HepG2 (cell line): ENCODE measurements around the gene UGT1A8. TPM values are rescaled to one million over a fixed set of nuclear protein-coding genes. Genes with fewer than 3 reads are reported as not detected.

Source experiments
- ATAC-seq: fragments of 200-7000 bp; cut with Tn5 transposase; 3 replicates; pipeline ENCODE4 v1.9.1; 2020; ENCODE audit warnings: mild to moderate bottlenecking, moderate library complexity
- BruUV-seq: library from RNA; stranded (reverse); fragments of 400-500 nt; replicated peaks from 2 replicates; lab custom pipeline; 2021; lab: Mats Ljungman, UMichigan
- CTCF ChIA-PET: fragments of 300-600 bp; formaldehyde crosslinking; extraction: SDS; loops from one replicate; lab custom pipeline; 2021; ENCODE audit warnings: low total read pairs, inconsistent platforms, low intra/inter-chr PET ratio; lab: Yijun Ruan, JAX
- POLR2A ChIA-PET: fragments of 350-600 bp; sonication (Branson Sonifier 250); formaldehyde crosslinking; loops from one replicate; lab custom pipeline; 2020; ENCODE audit warnings: antibody characterized with exemption, inconsistent platforms; lab: Yijun Ruan, JAX
- DNase-seq: peaks from one replicate; pipeline ENCODE4 v3.0.0-alpha.2; 2015; ENCODE audit warnings: low spot score
- FAIRE-seq: peaks from 3 replicates; lab custom pipeline; 2011; peaks lifted over from hg19 to GRCh38; lab: Jason Lieb, UNC
- H2AFZ ChIP-seq: one replicate; pipeline ENCODE4 v1.6.1; 2011; ENCODE audit warnings: low read length, inconsistent platforms
- H3K27ac ChIP-seq: fragments of 300-600 bp; 3 replicates; pipeline ENCODE4 v1.8.0; 2011; ENCODE audit warnings: mixed run types, mild to moderate bottlenecking, mixed read lengths, low read length, inconsistent platforms; ENCODE audit not compliant: insufficient read depth; ENCODE audit errors: extremely low read length
- H3K27me3 ChIP-seq, 2 experiments: fragments of 200-600 bp in 1 of 2; 2 replicates in 1 of 2; 3 replicates in 1 of 2; pipeline versions ENCODE4 v1.6.0 to v1.8.0; 2011; ENCODE audit warnings: low read length in 2 of 2, mild to moderate bottlenecking in 2 of 2, moderate library complexity in 2 of 2, inconsistent platforms in 1 of 2; ENCODE audit not compliant: insufficient read depth in 2 of 2, control insufficient read depth in 1 of 2
- H3K36me3 ChIP-seq, 2 experiments: fragments of 200-600 bp in 1 of 2; replicated peaks in 1 of 2; 2 replicates in 1 of 2; 3 replicates in 1 of 2; pipeline versions ENCODE4 v1.5.1 to v1.8.0; 2011; ENCODE audit warnings: low read length in 2 of 2, inconsistent platforms in 1 of 2; ENCODE audit not compliant: insufficient read depth in 2 of 2, control insufficient read depth in 1 of 2
- H3K4me1 ChIP-seq: 2 replicates; pipeline ENCODE4 v1.5.1; 2012; ENCODE audit warnings: low read length, inconsistent platforms; ENCODE audit not compliant: insufficient read depth
- H3K4me2 ChIP-seq: 2 replicates; pipeline ENCODE4 v1.6.0; 2011; ENCODE audit warnings: low read depth, low read length, inconsistent platforms
- H3K4me3 ChIP-seq, 3 experiments: fragments of 200-600 bp in 1 of 3; sonication (generic), shearing (Covaris generic) in 1 of 3; replicated peaks in 1 of 3; 2 replicates each; pipeline ENCODE4 v1.5.1; 2011 to 2016; ENCODE audit warnings: low read length in 3 of 3, inconsistent platforms in 2 of 3, low read depth in 2 of 3, mild to moderate bottlenecking in 2 of 3, control low read depth in 1 of 3, mixed read lengths in 1 of 3; ENCODE audit not compliant: insufficient read depth in 1 of 3
- H3K79me2 ChIP-seq: one replicate; pipeline ENCODE4 v1.6.1; 2011; ENCODE audit warnings: low read length, inconsistent platforms; ENCODE audit not compliant: insufficient read depth
- H3K9ac ChIP-seq: 2 replicates; pipeline ENCODE4 v1.6.0; 2011; ENCODE audit warnings: mild to moderate bottlenecking, low read depth, low read length, inconsistent platforms; ENCODE audit not compliant: insufficient read depth
- H3K9me3 ChIP-seq: 2 replicates; pipeline ENCODE4 v1.5.1; 2012; ENCODE audit warnings: mild to moderate bottlenecking, low read length
- H4K20me1 ChIP-seq: 2 replicates; pipeline ENCODE4 v1.6.0; 2011; ENCODE audit warnings: inconsistent platforms, mild to moderate bottlenecking, low read length, moderate library complexity; ENCODE audit not compliant: insufficient read depth
- GFI1 ChIP-seq: sonication (generic); formaldehyde crosslinking; IDR thresholded peaks from 2 replicates; pipeline ENCODE4 v1.5.0; 2020; ENCODE audit warnings: missing genetic modification reagents, mild to moderate bottlenecking, borderline replicate concordance
- ISL2 ChIP-seq: sonication (generic); formaldehyde crosslinking; IDR thresholded peaks from 2 replicates; pipeline ENCODE4 v1.5.0; 2020; ENCODE audit warnings: missing genetic modification reagents
- MED1 ChIP-seq: sonication (generic); formaldehyde crosslinking; IDR thresholded peaks from 2 replicates; pipeline ENCODE4 v1.4.0; 2020; ENCODE audit warnings: missing genetic modification reagents
- NFYC ChIP-seq: IDR thresholded peaks from 2 replicates; pipeline ENCODE4 v1.6.1; 2016; ENCODE audit warnings: missing genetic modification reagents, missing compliant biosample characterization
- TFE3 ChIP-seq: IDR thresholded peaks from 2 replicates; pipeline ENCODE4 v1.6.1; 2016
- ZNF234 ChIP-seq: sonication (generic); formaldehyde crosslinking; conservative IDR thresholded peaks from 2 replicates; pipeline ENCODE4 v1.5.1; 2020; ENCODE audit warnings: mild to moderate bottlenecking, missing genetic modification reagents
- ZNF317 ChIP-seq: sonication (generic); formaldehyde crosslinking; IDR thresholded peaks from 2 replicates; pipeline ENCODE4 v1.5.0; 2020; ENCODE audit warnings: mild to moderate bottlenecking, missing genetic modification reagents
- ZNF512B ChIP-seq: sonication (generic); formaldehyde crosslinking; IDR thresholded peaks from 2 replicates; pipeline ENCODE4 v1.5.1; 2020; ENCODE audit warnings: missing genetic modification reagents, mild to moderate bottlenecking, borderline replicate concordance
- ZNF629 ChIP-seq: sonication (generic); formaldehyde crosslinking; conservative IDR thresholded peaks from 2 replicates; pipeline ENCODE4 v1.5.0; 2020; ENCODE audit warnings: missing genetic modification reagents
- WGBS: methylation state at CpG from one replicate; pipeline ENCODE4 v1.1.6; 2017; ENCODE audit warnings: low lambda C conversion rate; 5-methylcytosine and 5-hydroxymethylcytosine counted together
- in situ Hi-C: cut with HindIII; loops from 2 replicates; pipeline ENCODE4 v1.10.0; 2017; ENCODE audit warnings: low pct_unique_long_range_greater_than_20kb; ENCODE audit not compliant: extremely low pct_ligation_motif_present
- intact Hi-C: fragments of 100-400 bp; cut with micrococcal nuclease; formaldehyde crosslinking; loops from one replicate; pipeline ENCODE4 v1.10.0; 2022; ENCODE audit not compliant: unreplicated experiment
- polyA plus RNA-seq, 8 experiments: library from polyadenylated mRNA; depleted of rRNA in 3 of 8; stranded (reverse) in 7 of 8; unstranded in 1 of 8; fragments of >200 nt; fragmentation: Illumina TruSeq in 4 of 8; extraction: Trizol in 4 of 8; gene quantifications; 2 replicates each; pipeline versions ENCODE4 v1.2.1 to v1.2.3, GENCODE V29; 2011 to 2016; ENCODE audit warnings: low read depth in 4 of 8, missing spikeins in 1 of 8, mixed read lengths in 1 of 8; ENCODE audit not compliant: insufficient read depth in 1 of 8
- total RNA-seq, 5 experiments: library from RNA; depleted of rRNA; stranded (reverse); fragments of >200 nt; fragmentation: Illumina TruSeq; extraction: Trizol; gene quantifications; 2 replicates each; pipeline ENCODE4 v1.2.3, GENCODE V29; 2016; ENCODE audit warnings: low read depth in 1 of 5

Gene UGT1A8
- total and polyA plus RNA-seq, 2 of the 13 experiments (the other 11 are each of a cell fraction or from before 2014, with no cell fraction given): not detected

- no peak for TF ChIP-seq ISL2 (CRISPR knock-in tag)
- no peak for TF ChIP-seq ZNF317 (CRISPR knock-in tag)
- TF ChIP-seq NFYC (CRISPR knock-in tag): no peak
- TF ChIP-seq ZNF234: no peak
Observed at GRCh38 chr2:233816334-233816733, 198.9 kb downstream of the UGT1A8 start (continued).

GRCh38 chr2:233816771-233817170 is 199.3 kb downstream of the UGT1A8 start:
- no peak for DNase-seq
- no peak overlapping the region for H3K4me2 ChIP-seq
- no TSS peak for BruUV-seq
- WGBS: 31% methylated on average over 4 of the region's 4 CpGs
- TF ChIP-seq MED1 (CRISPR knock-in tag) (no peak), GFI1 (CRISPR knock-in tag) (no peak), ZNF629 (CRISPR knock-in tag) (no peak), ZNF512B (CRISPR knock-in tag) (no peak), TFE3 (CRISPR knock-in tag) (no peak)
- TF ChIP-seq, all 625 proteins: peak for 0
- Histone ChIP-seq H4K20me1 (no peaks in the 10 kb centered on the region), H3K9ac (no peak overlapping the region), H3K79me2 (no peaks in the 10 kb centered on the region), H3K9me3 (no peaks in the 10 kb centered on the region), H3K27me3 (peaks cover 7 to 34% of the 10 kb centered on the region in 2 experiments; a peak in 4 of 5 replicates), H3K4me1 (peaks cover 23% of the 10 kb centered on the region), H3K27ac (no peak overlapping the region), H2AFZ (no peak overlapping the region), H3K36me3 (no peaks in the 10 kb centered on the region), H3K4me3 (no peak overlapping the region)
- FAIRE-seq (no peak), ATAC-seq (no peak)
- in situ Hi-C loops (no loop called here), intact Hi-C loops (no loop called here)
- ChIA-PET CTCF (no interaction called here), POLR2A (no interaction called here)
